SH-SY5Y (cell line): ENCODE results near the gene MOAP1.

Experiments used
- GATA2 ChIP-seq: IDR thresholded peaks from 2 replicates; pipeline ENCODE4 v1.6.1; 2011; ENCODE audit warnings: mild to moderate bottlenecking, low read depth, low read length
- GATA3 ChIP-seq: IDR thresholded peaks from 2 replicates; pipeline ENCODE4 v1.6.1; 2011; ENCODE audit warnings: low read depth, mild to moderate bottlenecking, low read length, moderate library complexity

GRCh38 chr14:93160353-93160801 is 24.3 kb downstream of the MOAP1 start:
- no peak for TF ChIP-seq GATA3
- TF ChIP-seq GATA2 = no peak
